Activated CD4-positive, alpha-beta memory T cell treated with anti-CD3 and anti-CD28 coated beads for 36 hours (primary cell): ENCODE measurements around the gene FOSL1. TPM values are rescaled to one million over a fixed set of nuclear protein-coding genes. Genes with fewer than 3 reads are reported as not detected.
"Not testable (repeated sequence)": the region's sequence is repeated elsewhere in the genome, so short reads cannot be mapped to it uniquely, and the experiment has no call there.

Experiments
- CTCF ChIA-PET: fragments of 350-600 bp; sonication (Branson Sonifier 250); formaldehyde crosslinking; loops from one replicate; lab custom pipeline; 2021; ENCODE audit warnings: antibody characterized with exemption, inconsistent platforms; lab: Charles Lee
- POLR2A ChIA-PET: fragments of 350-600 bp; sonication (Branson Sonifier 250); formaldehyde crosslinking; loops from one replicate; lab custom pipeline; 2021; ENCODE audit warnings: antibody characterized with exemption; lab: Charles Lee
- DNase-seq: peaks from one replicate; pipeline ENCODE4 v3.0.0-alpha.2; 2020
- H3K27ac Mint-ChIP-seq: one replicate; pipeline ENCODE4 v1.8.0; 2021; ENCODE audit warnings: mixed read lengths
- H3K27me3 Mint-ChIP-seq: one replicate; pipeline ENCODE4 v1.8.0; 2021; ENCODE audit warnings: mixed read lengths
- H3K36me3 Mint-ChIP-seq: one replicate; pipeline ENCODE4 v1.8.0; 2021; ENCODE audit warnings: mixed read lengths
- H3K4me1 Mint-ChIP-seq: one replicate; pipeline ENCODE4 v1.8.0; 2021; ENCODE audit warnings: low read depth, mixed read lengths
- H3K4me3 Mint-ChIP-seq: one replicate; pipeline ENCODE4 v1.8.0; 2021; ENCODE audit warnings: mild to moderate bottlenecking, mixed read lengths
- H3K9me3 Mint-ChIP-seq: one replicate; pipeline ENCODE4 v1.8.0; 2021; ENCODE audit warnings: mixed read lengths
- intact Hi-C: fragments of 100-400 bp; cut with micrococcal nuclease; formaldehyde crosslinking; loops from one replicate; pipeline ENCODE4 v1.15.1; 2023
- total RNA-seq, 2 experiments: library from RNA; stranded (reverse); gene quantifications; one replicate each; pipeline ENCODE4 v1.2.3, GENCODE V29; 2021

Gene FOSL1
- total RNA-seq, 2 experiments from 2014 or later = 17.1 to 17.7 TPM

GRCh38 chr11:65851811-65852507, 48.2 kb downstream of the FOSL1 start:
- ChIA-PET POLR2A (interaction anchor here (0.8 to 2.9 kb wide), 6 partner anchors 14 to 49 kb away, joined by 3 to 15 read pairs (median 3); partner anchors contain the start of gene CCDC85B), CTCF (interaction anchor here (0.8 to 3.7 kb wide), 12 partner anchors 9 to 226 kb away, joined by 3 to 33 read pairs (median 6); partner anchors contain the start of genes CCDC85B, FIBP, KAT5 and MUS81)
- H3K9me3 Mint-ChIP-seq = peaks cover 10% of the 10 kb centered on the region
- H3K4me3 Mint-ChIP-seq = no peak overlapping the region
- peak; percentile 8 for DNase-seq
- no peaks in the 10 kb centered on the region for H3K27me3 Mint-ChIP-seq
- peaks cover 54% of the 10 kb centered on the region for H3K36me3 Mint-ChIP-seq
- no peak overlapping the region for H3K27ac Mint-ChIP-seq
- H3K4me1 Mint-ChIP-seq = peaks cover 30% of the 10 kb centered on the region
- intact Hi-C loops = no loop called here

GRCh38 chr11:65851083-65851579, 49.1 kb downstream of the FOSL1 start:
- Mint-ChIP-seq H3K27ac (no peak overlapping the region), H3K9me3 (peaks cover 10% of the 10 kb centered on the region), H3K4me1 (peaks cover 22% of the 10 kb centered on the region), H3K4me3 (no peak overlapping the region), H3K36me3 (peaks cover 46% of the 10 kb centered on the region), H3K27me3 (no peaks in the 10 kb centered on the region)
- ChIA-PET POLR2A (interaction anchor here (0.8 to 2.9 kb wide), 3 partner anchors 18 to 50 kb away, joined by 3 to 15 read pairs (median 3); no protein-coding TSS in a partner anchor), CTCF (interaction anchor here (0.8 to 3.7 kb wide), 11 partner anchors 10 to 194 kb away, joined by 3 to 33 read pairs (median 7); partner anchors contain the start of genes CCDC85B, FIBP, KAT5 and MUS81)
- peak; percentile 24 for DNase-seq
- intact Hi-C loops = no loop called here

- peaks cover 10% of the 10 kb centered on the region for H3K9me3 Mint-ChIP-seq
Observed at GRCh38 chr11:65850217-65851082, 49.7 kb downstream of the FOSL1 start.

GRCh38 chr11:65849771-65850216, 50.4 kb downstream of the FOSL1 start:
- peaks cover 34% of the 10 kb centered on the region for H3K36me3 Mint-ChIP-seq
- intact Hi-C loops = no loop called here

More at GRCh38 chr11:65850217-65851082, 49.7 kb downstream of the FOSL1 start:
- Mint-ChIP-seq H3K27ac (no peak overlapping the region), H3K27me3 (no peaks in the 10 kb centered on the region), H3K4me3 (no peak overlapping the region), H3K36me3 (peaks cover 39% of the 10 kb centered on the region), H3K4me1 (peaks cover 15% of the 10 kb centered on the region)
- ChIA-PET POLR2A (interaction anchor here (0.8 kb wide), 2 partner anchors 9 to 13 kb away, joined by 3 read pairs; no protein-coding TSS in a partner anchor), CTCF (interaction anchor here (0.9 to 3.7 kb wide), 12 partner anchors 10 to 147 kb away, joined by 3 to 33 read pairs (median 6); partner anchors contain the start of genes CCDC85B, FIBP, KAT5 and MUS81)
- peak; percentile 15 for DNase-seq
- intact Hi-C loops = no loop called here

GRCh38 chr11:65849366-65849765, 50.8 kb downstream of the FOSL1 start:
- Mint-ChIP-seq H3K27me3 (no peaks in the 10 kb centered on the region), H3K36me3 (peaks cover 30% of the 10 kb centered on the region), H3K9me3 (peaks cover 10% of the 10 kb centered on the region), H3K4me3 (no peak overlapping the region), H3K4me1 (peaks cover 8% of the 10 kb centered on the region), H3K27ac (no peak overlapping the region)
- POLR2A ChIA-PET = no interaction called here
- intact Hi-C loops = no loop called here
- no peak for DNase-seq
- CTCF ChIA-PET = interaction anchor here (0.7 to 3.7 kb wide), 4 partner anchors 11 to 39 kb away, joined by 3 to 26 read pairs (median 4); partner anchors contain the start of genes FIBP and MUS81

More at GRCh38 chr11:65849771-65850216, 50.4 kb downstream of the FOSL1 start:
- no peaks in the 10 kb centered on the region for H3K27me3 Mint-ChIP-seq
- CTCF ChIA-PET = interaction anchor here (0.7 to 3.7 kb wide), 6 partner anchors 11 to 40 kb away, joined by 3 to 26 read pairs (median 4); partner anchors contain the start of genes CCDC85B, FIBP and MUS81
- no peak for DNase-seq
- peaks cover 11% of the 10 kb centered on the region for H3K4me1 Mint-ChIP-seq
- peaks cover 10% of the 10 kb centered on the region for H3K9me3 Mint-ChIP-seq
- POLR2A ChIA-PET = interaction anchor here (0.8 kb wide), 2 partner anchors 10 to 14 kb away, joined by 3 read pairs; no protein-coding TSS in a partner anchor
- no peak overlapping the region for H3K27ac Mint-ChIP-seq
- H3K4me3 Mint-ChIP-seq = no peak overlapping the region

- ChIA-PET POLR2A (interaction anchor here (0.6 kb wide), 1 partner anchor 25 kb away, joined by 3 read pairs; no protein-coding TSS in a partner anchor), CTCF (interaction anchor here (1.1 to 1.8 kb wide), 2 partner anchors 39 to 140 kb away, joined by 3 to 4 read pairs; partner anchors contain the start of gene FIBP)
- peaks cover 23% of the 10 kb centered on the region for H3K36me3 Mint-ChIP-seq
- intact Hi-C loops, H3K4me3 Mint-ChIP-seq, H3K4me1 Mint-ChIP-seq, H3K27me3 Mint-ChIP-seq, H3K27ac Mint-ChIP-seq, DNase-seq: not testable (repeated sequence)
- peaks cover 10% of the 10 kb centered on the region for H3K9me3 Mint-ChIP-seq
Observed at GRCh38 chr11:65848693-65849092, 51.5 kb downstream of the FOSL1 start.

GRCh38 chr11:65847746-65848145, 52.4 kb downstream of the FOSL1 start:
- H3K27me3 Mint-ChIP-seq = no peaks in the 10 kb centered on the region
- POLR2A ChIA-PET = no interaction called here
- no peak for DNase-seq
- no peak overlapping the region for H3K27ac Mint-ChIP-seq
- peaks cover 10% of the 10 kb centered on the region for H3K9me3 Mint-ChIP-seq
- H3K36me3 Mint-ChIP-seq = peaks cover 15% of the 10 kb centered on the region
- CTCF ChIA-PET = interaction anchor here (0.7 to 1.1 kb wide), 3 partner anchors 27 to 44 kb away, joined by 3 to 4 read pairs (median 4); no protein-coding TSS in a partner anchor
- intact Hi-C loops = no loop called here
- H3K4me3 Mint-ChIP-seq = no peak overlapping the region
- no peaks in the 10 kb centered on the region for H3K4me1 Mint-ChIP-seq

- Mint-ChIP-seq H3K4me3 (no peak overlapping the region), H3K27me3 (no peaks in the 10 kb centered on the region), H3K4me1 (no peaks in the 10 kb centered on the region), H3K27ac (no peak overlapping the region), H3K36me3 (no peaks in the 10 kb centered on the region), H3K9me3 (no peaks in the 10 kb centered on the region)
- intact Hi-C loops = no loop called here
- DNase-seq = no peak
- ChIA-PET CTCF (interaction anchor here (0.7 to 2.3 kb wide), 4 partner anchors 21 to 139 kb away, joined by 3 to 7 read pairs (median 5); partner anchors contain the start of gene KAT5), POLR2A (interaction anchor here (0.7 kb wide), 1 partner anchor 9 kb away, joined by 5 read pairs; no protein-coding TSS in a partner anchor)
Observed at GRCh38 chr11:65844231-65844872, 55.8 kb downstream of the FOSL1 start.

- Mint-ChIP-seq H3K4me1 (no peaks in the 10 kb centered on the region), H3K4me3 (no peak overlapping the region), H3K36me3 (no peaks in the 10 kb centered on the region), H3K9me3 (no peaks in the 10 kb centered on the region), H3K27me3 (no peaks in the 10 kb centered on the region), H3K27ac (no peak overlapping the region)
- intact Hi-C loops = no loop called here
- POLR2A ChIA-PET = no interaction called here
- DNase-seq = no peak
- CTCF ChIA-PET = interaction anchor here (1.6 to 2.3 kb wide), 2 partner anchors 40 to 132 kb away, joined by 3 to 7 read pairs; partner anchors contain the start of gene KAT5
Observed at GRCh38 chr11:65843811-65844210, 56.4 kb downstream of the FOSL1 start.

GRCh38 chr11:65842144-65842543, 58.0 kb downstream of the FOSL1 start:
- Mint-ChIP-seq H3K27me3 (no peaks in the 10 kb centered on the region), H3K4me3 (no peak overlapping the region), H3K27ac (no peak overlapping the region), H3K36me3 (no peaks in the 10 kb centered on the region), H3K4me1 (no peaks in the 10 kb centered on the region), H3K9me3 (no peaks in the 10 kb centered on the region)
- intact Hi-C loops = no loop called here
- CTCF ChIA-PET = interaction anchor here (1.1 kb wide), 1 partner anchor 62 kb away, joined by 3 read pairs; no protein-coding TSS in a partner anchor
- POLR2A ChIA-PET = no interaction called here
- no peak for DNase-seq
